ENCODE results near the gene FAF2. TPM values are rescaled to one million over a fixed set of nuclear protein-coding genes. Genes with fewer than 3 reads are reported as not detected.
"Not testable (repeated sequence)": the region's sequence is repeated elsewhere in the genome, so short reads cannot be mapped to it uniquely, and the experiment has no call there.

The FAF2 gene
- total and polyA plus RNA-seq, 2 donors (not counting 3 experiments of a cell fraction or from before 2014, with no cell fraction given), result 27.9 to 43.5 TPM

DNA sequence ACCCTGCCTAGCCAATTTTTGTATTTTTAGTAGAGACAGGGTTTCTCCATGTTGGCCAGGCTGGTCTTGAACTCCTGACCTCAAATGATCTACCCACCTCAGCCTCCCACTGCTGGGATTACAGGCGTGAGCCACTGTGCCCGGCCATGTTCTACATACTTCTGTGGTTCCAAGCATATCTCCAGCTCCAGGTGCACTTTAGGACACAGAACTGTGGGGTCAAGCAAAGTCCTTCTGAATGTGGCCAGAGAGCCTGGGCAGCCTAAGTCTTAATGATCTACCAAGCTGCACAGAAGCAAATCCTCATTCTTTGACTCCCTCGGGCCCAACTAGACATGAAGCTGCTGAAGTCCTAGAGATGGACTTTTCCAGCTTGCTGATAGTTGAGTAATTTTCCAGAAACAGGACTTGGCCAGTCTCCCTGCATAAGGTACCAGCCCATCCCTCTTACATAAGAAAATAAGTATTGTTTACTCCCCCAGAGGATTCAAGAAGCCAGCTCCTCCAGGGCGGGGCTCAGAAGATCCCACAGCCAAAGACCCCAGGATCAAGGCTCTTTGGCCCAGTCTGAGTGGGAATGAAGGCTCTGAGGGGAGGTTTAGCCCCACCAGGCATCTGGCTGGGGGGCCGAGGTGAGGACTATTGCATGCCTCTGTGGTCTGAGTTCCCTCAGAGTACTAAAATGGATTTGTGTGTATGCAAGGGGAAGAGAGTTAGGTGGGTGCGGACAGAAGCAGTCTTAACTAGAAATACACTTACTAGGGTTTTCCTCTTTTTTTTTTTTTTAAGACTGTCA, 40.5 kb upstream of the FAF2 start:
- Histone ChIP-seq H4K20me1 (replicated peaks; ENCODE audit: control insufficient read depth, extremely low read depth, insufficient read depth, low read length) (no peaks in the 10 kb centered on the region), H3K4me1 (ENCODE audit: control insufficient read depth, extremely low read depth, insufficient read depth, low read length) (no peaks in the 10 kb centered on the region), H3K27ac (ENCODE audit: insufficient read depth, low read depth, low read length) (no peak overlapping the region), H3K9ac (replicated peaks; ENCODE audit: extremely low read depth, insufficient read depth, low read length) (no peak overlapping the region), H3K79me2 (ENCODE audit: control insufficient read depth, insufficient read depth, low read length) (peaks cover 2% of the 10 kb centered on the region), H3K4me3 (replicated peaks in 1 of 3; ENCODE audit: insufficient read depth in 1 of 3, low read depth in 1 of 3, low read length in 3 of 3) (no peak overlapping the region), H2AFZ (ENCODE audit: low read depth, low read length) (no peak overlapping the region), H3K9me3 (replicated peaks; ENCODE audit: control insufficient read depth, insufficient read depth, low read length) (no peaks in the 10 kb centered on the region), H3K9me1 (replicated peaks; ENCODE audit: control insufficient read depth, extremely low read depth, insufficient read depth, low read length) (no peaks in the 10 kb centered on the region), H3K36me3 (ENCODE audit: control insufficient read depth in 2 of 2, extremely low read depth in 1 of 2, insufficient read depth in 2 of 2, low read length in 2 of 2) (peaks cover 3 to 13% of the 10 kb centered on the region in 2 experiments), H3K27me3 (ENCODE audit: control insufficient read depth in 2 of 2, insufficient read depth in 2 of 2, low read length in 2 of 2) (no peaks in the 10 kb centered on the region), H3K4me2 (ENCODE audit: insufficient read depth, low read length) (no peak overlapping the region)
- TF ChIP-seq, protein P1, sequence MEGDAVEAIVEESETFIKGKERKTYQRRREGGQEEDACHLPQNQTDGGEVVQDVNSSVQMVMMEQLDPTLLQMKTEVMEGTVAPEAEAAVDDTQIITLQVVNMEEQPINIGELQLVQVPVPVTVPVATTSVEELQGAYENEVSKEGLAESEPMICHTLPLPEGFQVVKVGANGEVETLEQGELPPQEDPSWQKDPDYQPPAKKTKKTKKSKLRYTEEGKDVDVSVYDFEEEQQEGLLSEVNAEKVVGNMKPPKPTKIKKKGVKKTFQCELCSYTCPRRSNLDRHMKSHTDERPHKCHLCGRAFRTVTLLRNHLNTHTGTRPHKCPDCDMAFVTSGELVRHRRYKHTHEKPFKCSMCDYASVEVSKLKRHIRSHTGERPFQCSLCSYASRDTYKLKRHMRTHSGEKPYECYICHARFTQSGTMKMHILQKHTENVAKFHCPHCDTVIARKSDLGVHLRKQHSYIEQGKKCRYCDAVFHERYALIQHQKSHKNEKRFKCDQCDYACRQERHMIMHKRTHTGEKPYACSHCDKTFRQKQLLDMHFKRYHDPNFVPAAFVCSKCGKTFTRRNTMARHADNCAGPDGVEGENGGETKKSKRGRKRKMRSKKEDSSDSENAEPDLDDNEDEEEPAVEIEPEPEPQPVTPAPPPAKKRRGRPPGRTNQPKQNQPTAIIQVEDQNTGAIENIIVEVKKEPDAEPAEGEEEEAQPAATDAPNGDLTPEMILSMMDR (IDR thresholded peaks at IDR 0.05; ENCODE audit: extremely low read depth in 1 of 2, insufficient read depth in 1 of 2, low read depth in 1 of 2, low read length in 2 of 2), result no peak
- TF ChIP-seq FOS (IDR thresholded peaks at IDR 0.05; ENCODE audit: borderline replicate concordance, insufficient read depth, low read length), result no peak
- TF ChIP-seq JUN (IDR thresholded peaks at IDR 0.05; ENCODE audit: borderline replicate concordance, insufficient read depth, insufficient read length, low read depth), result no peak
- TF ChIP-seq MYC (IDR thresholded peaks at IDR 0.05; ENCODE audit: low read depth, low read length), result no peak
- TF ChIP-seq, protein P2, sequence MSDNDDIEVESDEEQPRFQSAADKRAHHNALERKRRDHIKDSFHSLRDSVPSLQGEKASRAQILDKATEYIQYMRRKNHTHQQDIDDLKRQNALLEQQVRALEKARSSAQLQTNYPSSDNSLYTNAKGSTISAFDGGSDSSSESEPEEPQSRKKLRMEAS (IDR thresholded peaks at IDR 0.05; ENCODE audit: insufficient read depth, insufficient read length), result no peak
- no peak for TF ChIP-seq GATA2 (IDR thresholded peaks at IDR 0.05; ENCODE audit: insufficient read depth, insufficient read length, low read depth, low read length)
- TF ChIP-seq POLR2A (IDR thresholded peaks at IDR 0.05; ENCODE audit: low read depth, low read length), result no peak
- FAIRE-seq, result no peak
- dilution Hi-C loops (cut with MboI; ENCODE audit: extremely low pct_ligation_motif_present, low sequenced_read_pairs), result no loop called here
- intact Hi-C loops (cut with micrococcal nuclease), result no loop called here
- ChIA-PET POLR2A (no interaction called here), CTCF (interaction anchor here (1.1 kb wide), 1 partner anchor 13 kb away, joined by 3 read pairs; no protein-coding TSS in a partner anchor)
- DNase-seq (ENCODE audit: low read depth, low spot score), result no peak
- no TSS peak for BruUV-seq (replicated peaks)

DNA sequence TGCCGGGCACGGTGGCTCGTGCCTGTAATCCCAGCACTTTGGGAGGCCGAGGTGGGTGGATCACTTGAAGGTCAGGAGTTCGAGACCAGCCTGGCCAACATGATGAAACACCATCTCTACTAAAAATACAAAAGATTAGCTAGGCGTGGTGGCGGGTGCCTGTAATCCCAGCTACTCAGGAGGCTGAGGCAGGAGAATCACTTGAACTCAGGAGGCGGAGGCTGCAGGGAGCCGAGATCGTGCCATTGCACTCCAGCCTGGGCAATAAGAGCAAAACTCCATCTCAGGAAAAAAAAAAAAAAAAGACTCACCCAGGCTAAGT, 40.0 kb upstream of the FAF2 start:
- BruUV-seq (replicated peaks); H3K27ac ChIP-seq (ENCODE audit: insufficient read depth, low read depth, low read length); POLR2A ChIA-PET; H3K27me3 ChIP-seq (ENCODE audit: control insufficient read depth in 2 of 2, insufficient read depth in 2 of 2, low read length in 2 of 2); H3K9ac ChIP-seq (replicated peaks; ENCODE audit: extremely low read depth, insufficient read depth, low read length); dilution Hi-C loops (cut with MboI; ENCODE audit: extremely low pct_ligation_motif_present, low sequenced_read_pairs); H4K20me1 ChIP-seq (replicated peaks; ENCODE audit: control insufficient read depth, extremely low read depth, insufficient read depth, low read length); FAIRE-seq; H3K4me3 ChIP-seq (replicated peaks in 1 of 3; ENCODE audit: insufficient read depth in 1 of 3, low read depth in 1 of 3, low read length in 3 of 3); H3K4me2 ChIP-seq (ENCODE audit: insufficient read depth, low read length); intact Hi-C loops (cut with micrococcal nuclease); H3K9me3 ChIP-seq (replicated peaks; ENCODE audit: control insufficient read depth, insufficient read depth, low read length); H3K4me1 ChIP-seq (ENCODE audit: control insufficient read depth, extremely low read depth, insufficient read depth, low read length); H2AFZ ChIP-seq (ENCODE audit: low read depth, low read length); H3K9me1 ChIP-seq (replicated peaks; ENCODE audit: control insufficient read depth, extremely low read depth, insufficient read depth, low read length); DNase-seq (ENCODE audit: low read depth, low spot score); H3K79me2 ChIP-seq (ENCODE audit: control insufficient read depth, insufficient read depth, low read length): not testable (repeated sequence)
- CTCF ChIA-PET, result interaction anchor here (1.1 kb wide), 1 partner anchor 14 kb away, joined by 3 read pairs; no protein-coding TSS in a partner anchor
- H3K36me3 ChIP-seq (ENCODE audit: control insufficient read depth in 2 of 2, extremely low read depth in 1 of 2, insufficient read depth in 2 of 2, low read length in 2 of 2), result peaks cover 3 to 13% of the 10 kb centered on the region in 2 experiments

All from endothelial cell of umbilical vein (primary cell).